ENCODE results near the gene CUTA. TPM values are rescaled to one million over a fixed set of nuclear protein-coding genes. Genes with fewer than 3 reads are reported as not detected.

CUTA gene
- total RNA-seq, 2 experiments from 2014 or later, result 176 to 185 TPM

- no peak for DNase-seq
- H3K4me3 ChIP-seq (ENCODE audit: low read length), result no peak overlapping the region
- no peak for TF ChIP-seq CTCF (IDR thresholded peaks at IDR 0.05)
- ChIA-PET POLR2A (no interaction called here), CTCF (no interaction called here)
- peaks cover 44% of the 10 kb centered on the region for H3K4me1 ChIP-seq (ENCODE audit: insufficient read depth, low read length)
- H3K36me3 Mint-ChIP-seq (ENCODE audit: low read depth), result peaks cover 52% of the 10 kb centered on the region
- H3K27me3 Mint-ChIP-seq, result no peaks in the 10 kb centered on the region
- H3K4me1 Mint-ChIP-seq (ENCODE audit: low read depth), result peaks cover 48% of the 10 kb centered on the region
- H3K27ac Mint-ChIP-seq, result peak overlapping the region; percentile 12
- no peaks in the 10 kb centered on the region for H3K27me3 ChIP-seq (ENCODE audit: control insufficient read depth in 1 of 2, insufficient read depth in 2 of 2, low read length in 2 of 2)
- no peaks in the 10 kb centered on the region for H3K9me3 Mint-ChIP-seq
- no peak overlapping the region for H3K27ac ChIP-seq (ENCODE audit: low read depth in 1 of 2, low read length in 2 of 2)
- peaks cover 42% of the 10 kb centered on the region for H3K36me3 ChIP-seq (ENCODE audit: insufficient read depth, low read length)
- intact Hi-C loops (cut with DNase I, micrococcal nuclease), result loop anchor here in 1 of 2 experiments (5.0 to 10.0 kb wide), 3 partner anchors 144 to 801 kb away; partner anchors contain the start of genes HMGA1 and LEMD2
- no peak for ATAC-seq (ENCODE audit: poor library complexity)
- no peak overlapping the region for H3K4me3 Mint-ChIP-seq
- H3K9me3 ChIP-seq (ENCODE audit: control insufficient read depth in 1 of 2, insufficient read depth in 1 of 2, low read length in 2 of 2), result no peaks in the 10 kb centered on the region
Observed at GRCh38 chr6:33433544-33434191, 15.8 kb upstream of the CUTA start.

- Histone ChIP-seq H3K36me3 (ENCODE audit: insufficient read depth, low read length) (peaks cover 36% of the 10 kb centered on the region), H3K9me3 (ENCODE audit: control insufficient read depth in 1 of 2, insufficient read depth in 1 of 2, low read length in 2 of 2) (no peaks in the 10 kb centered on the region), H3K4me3 (ENCODE audit: low read length) (no peak overlapping the region), H3K4me1 (ENCODE audit: insufficient read depth, low read length) (peaks cover 50% of the 10 kb centered on the region), H3K27me3 (ENCODE audit: control insufficient read depth in 1 of 2, insufficient read depth in 2 of 2, low read length in 2 of 2) (no peaks in the 10 kb centered on the region), H3K27ac (ENCODE audit: low read depth in 1 of 2, low read length in 2 of 2) (no peak overlapping the region)
- H3K9me3 Mint-ChIP-seq, result no peaks in the 10 kb centered on the region
- POLR2A ChIA-PET, result interaction anchor here (1.4 to 4.7 kb wide), 3 partner anchors 21 to 137 kb away, joined by 3 to 45 read pairs (median 25); partner anchors contain the start of gene ZBTB9
- ATAC-seq (ENCODE audit: poor library complexity) (no peak), DNase-seq (no peak)
- peaks cover 46% of the 10 kb centered on the region for H3K36me3 Mint-ChIP-seq (ENCODE audit: low read depth)
- no peak for TF ChIP-seq CTCF (IDR thresholded peaks at IDR 0.05)
- H3K27me3 Mint-ChIP-seq, result no peaks in the 10 kb centered on the region
- CTCF ChIA-PET, result no interaction called here
- intact Hi-C loops (cut with DNase I, micrococcal nuclease), result loop anchor here in 1 of 2 experiments (5.0 to 10.0 kb wide), 3 partner anchors 144 to 802 kb away; partner anchors contain the start of genes HMGA1 and LEMD2
- peak overlapping the region; percentile 80 for H3K4me3 Mint-ChIP-seq
- H3K27ac Mint-ChIP-seq, result peak overlapping the region; percentile 78
- H3K4me1 Mint-ChIP-seq (ENCODE audit: low read depth), result peaks cover 53% of the 10 kb centered on the region
Observed at GRCh38 chr6:33433001-33433543, 15.2 kb upstream of the CUTA start.

GRCh38 chr6:33432546-33432945 is 14.6 kb upstream of the CUTA start:
- no peak for DNase-seq
- ATAC-seq (ENCODE audit: poor library complexity), result no peak
- Mint-ChIP-seq H3K4me1 (ENCODE audit: low read depth) (peaks cover 53% of the 10 kb centered on the region), H3K4me3 (peak overlapping the region; percentile 93), H3K27me3 (no peaks in the 10 kb centered on the region), H3K27ac (peak overlapping the region; percentile 78), H3K9me3 (no peaks in the 10 kb centered on the region), H3K36me3 (ENCODE audit: low read depth) (peaks cover 43% of the 10 kb centered on the region)
- no peaks in the 10 kb centered on the region for H3K27me3 ChIP-seq (ENCODE audit: control insufficient read depth in 1 of 2, insufficient read depth in 2 of 2, low read length in 2 of 2)
- ChIA-PET POLR2A (interaction anchor here (1.4 to 4.7 kb wide), 3 partner anchors 22 to 138 kb away, joined by 3 to 45 read pairs (median 25); partner anchors contain the start of gene ZBTB9), CTCF (no interaction called here)
- H3K4me3 ChIP-seq (ENCODE audit: low read length), result no peak overlapping the region
- no peak overlapping the region for H3K27ac ChIP-seq (ENCODE audit: low read depth in 1 of 2, low read length in 2 of 2)
- H3K4me1 ChIP-seq (ENCODE audit: insufficient read depth, low read length), result peaks cover 51% of the 10 kb centered on the region
- H3K36me3 ChIP-seq (ENCODE audit: insufficient read depth, low read length), result peaks cover 32% of the 10 kb centered on the region
- intact Hi-C loops (cut with DNase I, micrococcal nuclease), result loop anchor here in 1 of 2 experiments (5.0 to 10.0 kb wide), 3 partner anchors 145 to 802 kb away; partner anchors contain the start of genes HMGA1 and LEMD2
- TF ChIP-seq CTCF (IDR thresholded peaks at IDR 0.05), result no peak
- H3K9me3 ChIP-seq (ENCODE audit: control insufficient read depth in 1 of 2, insufficient read depth in 1 of 2, low read length in 2 of 2), result no peaks in the 10 kb centered on the region
